HG03469 (cell line): ENCODE results near the gene NOS1.
"Not testable (repeated sequence)": the region's sequence is repeated elsewhere in the genome, so short reads cannot be mapped to it uniquely, and the experiment has no call there.

Experiments used
- ATAC-seq: cut with Tn5 transposase; IDR thresholded peaks from one replicate; pipeline ENCODE4 v1.9.1; 2021; ENCODE audit warnings: mild to moderate bottlenecking, moderate library complexity, moderate number of reproducible peaks; ENCODE audit not compliant: unreplicated experiment

NOS1 gene

GRCh38 chr12:117361347-117361751, at the start of gene NOS1:
Gene NOS1 (minus strand): TSS chr12:117361626. CDS start chr12:117331069, 30,557 bp downstream.
- no peak for ATAC-seq

- no peak for ATAC-seq
These were observed 47.9 kb upstream of the NOS1 start for GRCh38 chr12:117409286-117409685.

GRCh38 chr12:117408161-117408791, 46.9 kb upstream of the NOS1 start:
- ATAC-seq, result no peak

- ATAC-seq, result no peak
These were observed 43.5 kb upstream of the NOS1 start for GRCh38 chr12:117404940-117405339.

GRCh38 chr12:117404203-117404853, 42.9 kb upstream of the NOS1 start:
- no peak for ATAC-seq

- ATAC-seq, result no peak
These were observed 42.2 kb upstream of the NOS1 start for GRCh38 chr12:117403586-117404139.

- ATAC-seq, result no peak
These were observed 40.9 kb upstream of the NOS1 start for GRCh38 chr12:117402363-117402762.

GRCh38 chr12:117400912-117401311, 39.5 kb upstream of the NOS1 start:
- ATAC-seq, result no peak

GRCh38 chr12:117398482-117398881, 37.1 kb upstream of the NOS1 start:
- ATAC-seq, result not testable (repeated sequence)

GRCh38 chr12:117395766-117396165, 34.3 kb upstream of the NOS1 start:
- ATAC-seq, result no peak

GRCh38 chr12:117394491-117394890, 33.1 kb upstream of the NOS1 start:
- no peak for ATAC-seq

GRCh38 chr12:117393656-117394055, 32.2 kb upstream of the NOS1 start:
- ATAC-seq, result no peak

- ATAC-seq, result no peak
These were observed 29.4 kb upstream of the NOS1 start for GRCh38 chr12:117390866-117391265.

- no peak for ATAC-seq
These were observed 27.6 kb upstream of the NOS1 start for GRCh38 chr12:117388951-117389446.

- no peak for ATAC-seq
These were observed 26.4 kb upstream of the NOS1 start for GRCh38 chr12:117387832-117388231.

- no peak for ATAC-seq
These were observed 23.3 kb upstream of the NOS1 start for GRCh38 chr12:117384735-117385134.

GRCh38 chr12:117380083-117380482, 18.7 kb upstream of the NOS1 start:
- no peak for ATAC-seq

GRCh38 chr12:117377758-117378157, 16.3 kb upstream of the NOS1 start:
- ATAC-seq, result no peak

GRCh38 chr12:117370588-117370987, 9.2 kb upstream of the NOS1 start:
- no peak for ATAC-seq

- ATAC-seq, result not testable (repeated sequence)
These were observed 8.6 kb upstream of the NOS1 start for GRCh38 chr12:117370000-117370399.

GRCh38 chr12:117367006-117367638, 5.7 kb upstream of the NOS1 start:
- no peak for ATAC-seq
